Measurements from ENCODE around the gene ARSJ.

The ARSJ gene

DNA sequence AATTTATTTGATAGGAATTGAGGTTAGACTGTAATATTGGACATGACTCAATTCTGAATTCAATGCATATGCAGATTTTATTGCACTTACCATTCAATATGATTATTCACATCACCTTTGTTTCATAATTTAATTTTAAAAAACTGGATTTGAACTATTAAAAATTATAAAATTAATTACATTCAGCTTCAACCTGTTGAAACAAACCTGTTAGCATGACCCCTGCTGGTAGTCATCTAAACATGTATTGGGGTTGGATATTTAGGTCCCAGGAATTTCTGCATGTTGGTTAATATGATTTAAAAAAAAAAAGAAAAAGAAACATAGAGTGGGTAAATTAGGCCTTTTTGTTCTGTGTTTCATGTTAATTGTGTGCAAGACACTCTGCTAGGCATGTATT, 85.9 kb downstream of the ARSJ start:
- H3K27ac ChIP-seq, result no peak overlapping the region
- no peaks in the 10 kb centered on the region; the same call in 1 of the 2 replicates for H3K9me3 ChIP-seq (ENCODE audit: low read depth, low read length)
- no peak overlapping the region for H3K4me3 ChIP-seq
- H3K36me3 ChIP-seq (ENCODE audit: insufficient read depth, low read length), result no peaks in the 10 kb centered on the region
- TF ChIP-seq EZH2 (IDR thresholded peaks at IDR 0.05), result no peak
- no peak for TF ChIP-seq POLR2AphosphoS5 (IDR thresholded peaks at IDR 0.05; ENCODE audit: borderline replicate concordance, low read depth, low read length)
- TF ChIP-seq FOXP2 (optimal IDR thresholded peaks at IDR 0.05; ENCODE audit: control extremely low read depth, extremely low read length, insufficient read depth), result no peak
- DNase-seq (ENCODE audit: low read depth, low spot score), result no peak
- H3K9ac ChIP-seq (ENCODE audit: insufficient read length), result no peak overlapping the region

DNA sequence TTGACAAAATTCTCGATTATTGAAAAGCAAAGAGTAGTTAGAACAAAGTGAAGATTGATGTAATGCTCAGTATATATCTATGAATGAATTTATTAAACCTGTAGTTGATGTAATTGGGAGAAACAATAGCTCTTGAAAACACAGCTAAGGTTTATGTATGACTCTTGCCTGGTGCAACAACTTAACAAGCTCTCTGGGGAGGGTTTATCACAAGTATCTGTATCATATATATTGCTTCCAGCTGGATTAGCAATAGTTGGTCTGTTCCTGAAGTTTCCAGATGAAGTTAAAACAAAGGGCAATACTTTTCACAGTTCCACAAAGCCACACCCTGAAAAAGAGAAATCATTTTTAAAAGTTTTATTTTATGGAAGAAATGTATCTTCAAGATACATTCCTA, 91.4 kb downstream of the ARSJ start:
- no peak for DNase-seq (ENCODE audit: low read depth, low spot score)
- TF ChIP-seq FOXP2 (optimal IDR thresholded peaks at IDR 0.05; ENCODE audit: control extremely low read depth, extremely low read length, insufficient read depth) (no peak), EZH2 (IDR thresholded peaks at IDR 0.05) (no peak), POLR2AphosphoS5 (IDR thresholded peaks at IDR 0.05; ENCODE audit: borderline replicate concordance, low read depth, low read length) (no peak)
- Histone ChIP-seq H3K4me3 (no peak overlapping the region), H3K36me3 (ENCODE audit: insufficient read depth, low read length) (no peaks in the 10 kb centered on the region), H3K9ac (ENCODE audit: insufficient read length) (no peak overlapping the region), H3K27ac (no peak overlapping the region), H3K9me3 (ENCODE audit: low read depth, low read length) (no peaks in the 10 kb centered on the region)

- Histone ChIP-seq H3K9ac (ENCODE audit: insufficient read length) (no peak overlapping the region), H3K27ac (no peak overlapping the region), H3K36me3 (ENCODE audit: insufficient read depth, low read length) (no peaks in the 10 kb centered on the region), H3K9me3 (ENCODE audit: low read depth, low read length) (no peaks in the 10 kb centered on the region), H3K4me3 (no peak overlapping the region)
- TF ChIP-seq FOXP2 (optimal IDR thresholded peaks at IDR 0.05; ENCODE audit: control extremely low read depth, extremely low read length, insufficient read depth) (no peak), POLR2AphosphoS5 (IDR thresholded peaks at IDR 0.05; ENCODE audit: borderline replicate concordance, low read depth, low read length) (no peak), EZH2 (IDR thresholded peaks at IDR 0.05) (no peak)
- DNase-seq (ENCODE audit: low read depth, low spot score), result no peak
Measured at GRCh38 chr4:113885291-113885690, 94.2 kb downstream of the ARSJ start.

DNA sequence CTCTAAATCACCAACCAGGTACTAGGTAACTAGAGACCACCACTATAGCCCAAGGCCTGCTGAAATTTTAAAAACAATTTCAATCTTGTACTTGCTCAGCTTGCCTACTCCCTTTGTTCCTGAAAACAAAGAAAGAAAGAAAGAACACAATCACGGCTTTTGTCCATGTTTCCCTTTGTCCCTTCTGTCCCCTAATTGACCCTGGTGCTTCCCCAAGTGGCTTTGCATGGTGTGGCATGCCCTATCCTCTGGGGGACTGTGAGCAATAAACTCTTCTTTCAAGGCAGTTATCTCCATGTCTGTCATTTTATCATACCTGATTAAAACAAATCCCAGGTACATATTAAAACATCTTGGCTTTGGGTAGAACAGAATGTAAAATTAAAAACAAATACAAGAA, 94.8 kb downstream of the ARSJ start:
- no peak for TF ChIP-seq EZH2 (IDR thresholded peaks at IDR 0.05)
- no peak for TF ChIP-seq POLR2AphosphoS5 (IDR thresholded peaks at IDR 0.05; ENCODE audit: borderline replicate concordance, low read depth, low read length)
- TF ChIP-seq FOXP2 (optimal IDR thresholded peaks at IDR 0.05; ENCODE audit: control extremely low read depth, extremely low read length, insufficient read depth), result no peak
- no peaks in the 10 kb centered on the region for H3K9me3 ChIP-seq (ENCODE audit: low read depth, low read length)
- H3K27ac ChIP-seq, result no peak overlapping the region
- H3K4me3 ChIP-seq, result no peak overlapping the region
- no peak for DNase-seq (ENCODE audit: low read depth, low spot score)
- no peak overlapping the region for H3K9ac ChIP-seq (ENCODE audit: insufficient read length)
- no peaks in the 10 kb centered on the region for H3K36me3 ChIP-seq (ENCODE audit: insufficient read depth, low read length)

- Histone ChIP-seq H3K4me3 (no peak overlapping the region), H3K36me3 (ENCODE audit: insufficient read depth, low read length) (no peaks in the 10 kb centered on the region), H3K9me3 (ENCODE audit: low read depth, low read length) (no peaks in the 10 kb centered on the region), H3K9ac (ENCODE audit: insufficient read length) (no peak overlapping the region), H3K27ac (no peak overlapping the region)
- no peak for DNase-seq (ENCODE audit: low read depth, low spot score)
- TF ChIP-seq POLR2AphosphoS5 (IDR thresholded peaks at IDR 0.05; ENCODE audit: borderline replicate concordance, low read depth, low read length) (no peak), EZH2 (IDR thresholded peaks at IDR 0.05) (no peak), FOXP2 (optimal IDR thresholded peaks at IDR 0.05; ENCODE audit: control extremely low read depth, extremely low read length, insufficient read depth) (no peak)
Measured at GRCh38 chr4:113882668-113883067, 96.8 kb downstream of the ARSJ start.

DNA sequence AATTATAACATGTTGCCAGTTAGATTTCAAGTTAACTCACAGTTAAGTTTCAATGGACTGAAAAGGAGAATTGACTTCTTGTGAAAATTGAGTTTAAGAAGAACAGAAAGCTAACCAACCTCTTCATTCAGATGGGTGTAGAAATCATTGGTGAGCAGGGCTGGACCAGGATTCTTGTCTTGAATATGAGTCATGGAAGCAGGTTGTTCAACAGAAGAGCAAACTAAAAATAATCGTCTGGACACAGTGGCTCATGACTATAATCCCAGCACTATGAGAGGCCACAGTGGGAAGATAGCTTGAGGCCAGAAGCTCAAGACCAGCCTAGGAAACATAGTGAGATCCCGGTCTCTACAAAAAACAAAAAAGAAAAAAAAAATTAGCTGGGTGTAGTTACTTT, 98.2 kb downstream of the ARSJ start:
- no peaks in the 10 kb centered on the region for H3K36me3 ChIP-seq (ENCODE audit: insufficient read depth, low read length)
- DNase-seq (ENCODE audit: low read depth, low spot score), result no peak
- no peaks in the 10 kb centered on the region for H3K9me3 ChIP-seq (ENCODE audit: low read depth, low read length)
- H3K27ac ChIP-seq, result no peak overlapping the region
- TF ChIP-seq EZH2 (IDR thresholded peaks at IDR 0.05) (no peak), FOXP2 (optimal IDR thresholded peaks at IDR 0.05; ENCODE audit: control extremely low read depth, extremely low read length, insufficient read depth) (no peak), POLR2AphosphoS5 (IDR thresholded peaks at IDR 0.05; ENCODE audit: borderline replicate concordance, low read depth, low read length) (no peak)
- no peak overlapping the region for H3K4me3 ChIP-seq
- H3K9ac ChIP-seq (ENCODE audit: insufficient read length), result no peak overlapping the region

DNA sequence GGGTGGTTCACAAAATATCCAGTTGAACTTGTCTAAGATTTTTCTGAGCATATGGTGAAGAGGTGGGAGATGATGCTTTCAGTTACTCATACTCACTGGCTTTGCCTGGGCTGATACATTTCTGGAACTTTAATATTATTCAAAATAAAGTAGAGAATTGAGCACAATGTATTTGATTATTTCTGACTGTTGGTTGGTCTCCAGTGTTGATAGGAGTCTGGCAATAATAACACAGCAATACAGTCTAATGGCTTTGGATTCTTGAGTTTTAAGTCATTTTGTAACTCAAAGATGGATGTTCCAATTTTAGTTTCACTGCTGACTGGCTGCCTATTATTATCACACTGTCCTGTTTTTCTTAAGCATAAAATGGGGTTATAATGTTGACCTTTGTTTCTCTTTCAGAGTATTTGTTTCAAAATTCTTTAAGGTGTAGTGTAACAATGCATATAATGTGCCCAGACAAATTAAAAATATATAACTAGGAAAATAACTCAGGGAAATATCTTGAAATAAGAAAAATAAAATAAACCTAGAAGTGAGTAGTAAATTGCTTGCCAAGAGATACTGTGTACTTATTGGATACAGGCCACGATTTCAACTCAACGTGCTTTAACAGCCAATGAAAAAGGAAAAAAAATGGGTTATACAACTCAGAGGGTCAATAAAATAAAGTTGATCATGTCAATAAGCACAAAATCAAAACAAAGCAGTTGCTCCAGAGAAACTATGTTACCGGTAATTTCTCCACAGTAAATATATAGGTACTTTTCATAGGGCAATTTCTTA, 99.0 kb downstream of the ARSJ start:
- no peak overlapping the region for H3K4me3 ChIP-seq
- no peak overlapping the region for H3K27ac ChIP-seq
- TF ChIP-seq FOXP2 (optimal IDR thresholded peaks at IDR 0.05; ENCODE audit: control extremely low read depth, extremely low read length, insufficient read depth) (no peak), POLR2AphosphoS5 (IDR thresholded peaks at IDR 0.05; ENCODE audit: borderline replicate concordance, low read depth, low read length) (no peak), EZH2 (IDR thresholded peaks at IDR 0.05) (no peak)
- H3K36me3 ChIP-seq (ENCODE audit: insufficient read depth, low read length), result no peaks in the 10 kb centered on the region
- H3K9me3 ChIP-seq (ENCODE audit: low read depth, low read length), result no peaks in the 10 kb centered on the region
- no peak overlapping the region for H3K9ac ChIP-seq (ENCODE audit: insufficient read length)
- DNase-seq (ENCODE audit: low read depth, low spot score), result no peak

GRCh38 chr4:113878668-113879067, 100.8 kb downstream of the ARSJ start:
- H3K4me3 ChIP-seq, result no peak overlapping the region
- H3K9me3 ChIP-seq (ENCODE audit: low read depth, low read length), result no peaks in the 10 kb centered on the region
- no peak overlapping the region for H3K27ac ChIP-seq
- no peak overlapping the region for H3K9ac ChIP-seq (ENCODE audit: insufficient read length)
- no peak for DNase-seq (ENCODE audit: low read depth, low spot score)
- H3K36me3 ChIP-seq (ENCODE audit: insufficient read depth, low read length), result no peaks in the 10 kb centered on the region
- TF ChIP-seq POLR2AphosphoS5 (IDR thresholded peaks at IDR 0.05; ENCODE audit: borderline replicate concordance, low read depth, low read length) (no peak), FOXP2 (optimal IDR thresholded peaks at IDR 0.05; ENCODE audit: control extremely low read depth, extremely low read length, insufficient read depth) (no peak), EZH2 (IDR thresholded peaks at IDR 0.05) (no peak)

- H3K36me3 ChIP-seq (ENCODE audit: insufficient read depth, low read length), result no peaks in the 10 kb centered on the region
- H3K27ac ChIP-seq, result no peak overlapping the region
- H3K4me3 ChIP-seq, result no peak overlapping the region
- no peak for DNase-seq (ENCODE audit: low read depth, low spot score)
- no peak overlapping the region for H3K9ac ChIP-seq (ENCODE audit: insufficient read length)
- H3K9me3 ChIP-seq (ENCODE audit: low read depth, low read length), result no peaks in the 10 kb centered on the region
- TF ChIP-seq FOXP2 (optimal IDR thresholded peaks at IDR 0.05; ENCODE audit: control extremely low read depth, extremely low read length, insufficient read depth), result no peak
- no peak for TF ChIP-seq POLR2AphosphoS5 (IDR thresholded peaks at IDR 0.05; ENCODE audit: borderline replicate concordance, low read depth, low read length)
- TF ChIP-seq EZH2 (IDR thresholded peaks at IDR 0.05), result no peak
Measured at GRCh38 chr4:113874480-113874879, 105.0 kb downstream of the ARSJ start.

All from SK-N-MC (cell line).